Measurements from ENCODE around the gene SCGB1A1. TPM values are rescaled to one million over a fixed set of nuclear protein-coding genes. Genes with fewer than 3 reads are reported as not detected.

The SCGB1A1 gene
- total RNA-seq, 2 donors from 2014 or later: not detected

DNA sequence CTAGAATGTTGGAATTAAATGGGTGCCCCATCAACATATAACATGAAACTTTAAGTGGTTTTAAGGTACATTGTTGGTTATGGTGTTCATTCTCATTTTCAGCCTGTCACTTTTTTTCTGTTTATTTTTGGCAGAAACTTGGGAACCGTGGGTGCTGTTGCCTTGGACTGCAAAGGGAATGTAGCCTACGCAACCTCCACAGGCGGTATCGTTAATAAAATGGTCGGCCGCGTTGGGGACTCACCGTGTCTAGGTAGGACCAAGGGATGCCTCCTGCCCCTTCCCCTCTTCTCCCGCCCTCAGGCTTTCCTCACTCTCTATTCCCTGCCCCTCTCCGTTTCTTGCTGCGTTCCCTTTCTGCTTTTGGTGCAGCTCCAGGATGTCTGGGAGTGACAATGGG lies 29.8 kb upstream of the SCGB1A1 start:
- H3K4me1 ChIP-seq (ENCODE audit: control insufficient read depth in 1 of 2, low read depth in 2 of 2): no peaks in the 10 kb centered on the region
- H3K9me3 ChIP-seq: no peaks in the 10 kb centered on the region
- DNase-seq (ENCODE audit: low spot score): no peak
- H3K36me3 ChIP-seq: no peaks in the 10 kb centered on the region
- ATAC-seq (ENCODE audit: insufficient number of reproducible peaks, low FRiP score, low read depth): no peak
- TF ChIP-seq, protein P1, sequence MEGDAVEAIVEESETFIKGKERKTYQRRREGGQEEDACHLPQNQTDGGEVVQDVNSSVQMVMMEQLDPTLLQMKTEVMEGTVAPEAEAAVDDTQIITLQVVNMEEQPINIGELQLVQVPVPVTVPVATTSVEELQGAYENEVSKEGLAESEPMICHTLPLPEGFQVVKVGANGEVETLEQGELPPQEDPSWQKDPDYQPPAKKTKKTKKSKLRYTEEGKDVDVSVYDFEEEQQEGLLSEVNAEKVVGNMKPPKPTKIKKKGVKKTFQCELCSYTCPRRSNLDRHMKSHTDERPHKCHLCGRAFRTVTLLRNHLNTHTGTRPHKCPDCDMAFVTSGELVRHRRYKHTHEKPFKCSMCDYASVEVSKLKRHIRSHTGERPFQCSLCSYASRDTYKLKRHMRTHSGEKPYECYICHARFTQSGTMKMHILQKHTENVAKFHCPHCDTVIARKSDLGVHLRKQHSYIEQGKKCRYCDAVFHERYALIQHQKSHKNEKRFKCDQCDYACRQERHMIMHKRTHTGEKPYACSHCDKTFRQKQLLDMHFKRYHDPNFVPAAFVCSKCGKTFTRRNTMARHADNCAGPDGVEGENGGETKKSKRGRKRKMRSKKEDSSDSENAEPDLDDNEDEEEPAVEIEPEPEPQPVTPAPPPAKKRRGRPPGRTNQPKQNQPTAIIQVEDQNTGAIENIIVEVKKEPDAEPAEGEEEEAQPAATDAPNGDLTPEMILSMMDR (IDR thresholded peaks at IDR 0.05): no peak
- H3K27me3 ChIP-seq (replicated peaks; ENCODE audit: insufficient read depth): no peaks in the 10 kb centered on the region
- H3K4me3 ChIP-seq: no peak overlapping the region
- no peak overlapping the region for H3K27ac ChIP-seq

DNA sequence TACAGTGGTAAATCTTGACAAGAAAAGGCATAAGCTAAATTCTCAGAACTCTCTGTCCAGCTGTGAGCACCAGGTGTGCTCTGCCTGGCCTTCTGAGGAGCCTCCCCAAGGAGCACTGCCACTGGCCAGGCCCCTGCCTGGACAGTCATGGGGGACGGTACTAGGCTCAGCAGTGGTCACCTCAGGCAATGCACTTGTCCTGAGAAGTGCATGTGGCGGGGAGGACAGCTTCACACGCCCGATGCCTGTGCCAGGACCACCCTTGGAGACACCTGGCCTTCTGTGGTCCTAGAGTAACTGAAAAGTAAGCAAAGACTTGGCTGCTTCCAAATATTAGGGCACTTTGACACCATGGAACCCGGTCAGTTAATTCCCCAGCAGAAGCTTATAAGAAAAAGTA lies 28.6 kb upstream of the SCGB1A1 start:
- no peaks in the 10 kb centered on the region for H3K36me3 ChIP-seq
- DNase-seq (ENCODE audit: low spot score) (no peak), ATAC-seq (ENCODE audit: insufficient number of reproducible peaks, low FRiP score, low read depth) (no peak)
- no peaks in the 10 kb centered on the region for H3K27me3 ChIP-seq (replicated peaks; ENCODE audit: insufficient read depth)
- TF ChIP-seq, protein P1 (IDR thresholded peaks at IDR 0.05): no peak
- H3K9me3 ChIP-seq: no peaks in the 10 kb centered on the region
- H3K27ac ChIP-seq: no peak overlapping the region
- peaks cover 1 to 2% of the 10 kb centered on the region in 2 donors for H3K4me1 ChIP-seq (ENCODE audit: control insufficient read depth in 1 of 2, low read depth in 2 of 2)
- no peak overlapping the region for H3K4me3 ChIP-seq

DNA sequence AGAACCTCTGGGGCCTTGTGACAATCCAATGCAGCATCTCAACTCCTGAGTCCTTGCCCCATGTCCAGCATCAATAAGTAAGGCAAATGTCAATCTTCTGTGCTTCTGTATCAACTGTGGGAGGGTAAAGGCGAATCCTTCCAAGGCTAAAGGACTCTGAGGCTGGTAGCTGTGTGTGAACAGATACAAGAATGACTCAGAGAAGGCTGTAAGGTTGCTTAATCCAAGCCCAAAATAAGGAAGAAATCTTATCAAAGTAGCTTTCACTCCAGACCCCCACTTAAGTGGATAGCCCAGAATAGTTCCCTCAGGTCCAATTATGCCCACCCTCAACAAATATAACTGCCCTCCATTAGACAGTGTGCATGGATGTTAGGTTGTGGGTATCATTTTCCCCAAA lies 28.1 kb upstream of the SCGB1A1 start:
- Histone ChIP-seq H3K36me3 (no peaks in the 10 kb centered on the region), H3K4me1 (ENCODE audit: control insufficient read depth in 1 of 2, low read depth in 2 of 2) (peaks cover 5 to 7% of the 10 kb centered on the region in 2 donors), H3K27ac (no peak overlapping the region), H3K27me3 (replicated peaks; ENCODE audit: insufficient read depth) (no peaks in the 10 kb centered on the region), H3K4me3 (no peak overlapping the region), H3K9me3 (no peaks in the 10 kb centered on the region)
- ATAC-seq (ENCODE audit: insufficient number of reproducible peaks, low FRiP score, low read depth) (no peak), DNase-seq (ENCODE audit: low spot score) (no peak)
- TF ChIP-seq, protein P1 (IDR thresholded peaks at IDR 0.05): no peak

DNA sequence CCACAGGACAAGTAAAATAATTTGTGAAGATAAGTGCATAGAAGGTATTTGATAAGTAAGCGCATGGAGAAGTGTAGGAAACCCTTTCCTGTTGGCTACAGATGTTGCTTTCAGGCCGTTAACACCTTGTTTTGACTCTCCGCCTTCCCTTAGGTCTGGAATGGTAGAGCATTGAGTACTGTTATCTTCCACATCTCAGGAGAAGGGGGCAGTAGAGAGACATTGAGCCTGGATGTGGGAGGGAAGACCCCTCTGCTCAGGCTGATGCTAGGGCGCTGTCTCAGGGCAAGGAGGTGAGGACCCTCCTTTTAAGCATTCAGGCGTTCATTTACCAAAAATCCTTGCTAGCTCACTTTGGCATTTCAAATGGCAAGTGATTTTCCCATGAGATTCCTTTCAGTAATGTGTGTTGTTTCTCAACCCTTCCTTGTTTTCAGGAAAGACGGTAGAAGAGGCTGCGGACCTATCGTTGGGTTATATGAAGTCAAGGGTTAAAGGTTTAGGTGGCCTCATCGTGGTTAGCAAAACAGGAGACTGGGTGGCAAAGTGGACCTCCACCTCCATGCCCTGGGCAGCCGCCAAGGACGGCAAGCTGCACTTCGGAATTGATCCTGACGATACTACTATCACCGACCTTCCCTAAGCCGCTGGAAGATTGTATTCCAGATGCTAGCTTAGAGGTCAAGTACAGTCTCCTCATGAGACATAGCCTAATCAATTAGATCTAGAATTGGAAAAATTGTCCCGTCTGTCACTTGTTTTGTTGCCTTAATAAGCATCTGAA lies 27.0 kb upstream of the SCGB1A1 start:
- ATAC-seq (ENCODE audit: insufficient number of reproducible peaks, low FRiP score, low read depth) (no peak), DNase-seq (ENCODE audit: low spot score) (no peak)
- H3K9me3 ChIP-seq: no peaks in the 10 kb centered on the region
- H3K4me1 ChIP-seq (ENCODE audit: control insufficient read depth in 1 of 2, low read depth in 2 of 2): peaks cover 5 to 11% of the 10 kb centered on the region in 2 donors
- TF ChIP-seq, protein P1 (IDR thresholded peaks at IDR 0.05): no peak
- no peak overlapping the region for H3K27ac ChIP-seq
- no peaks in the 10 kb centered on the region for H3K27me3 ChIP-seq (replicated peaks; ENCODE audit: insufficient read depth)
- H3K36me3 ChIP-seq: no peaks in the 10 kb centered on the region
- no peak overlapping the region for H3K4me3 ChIP-seq

DNA sequence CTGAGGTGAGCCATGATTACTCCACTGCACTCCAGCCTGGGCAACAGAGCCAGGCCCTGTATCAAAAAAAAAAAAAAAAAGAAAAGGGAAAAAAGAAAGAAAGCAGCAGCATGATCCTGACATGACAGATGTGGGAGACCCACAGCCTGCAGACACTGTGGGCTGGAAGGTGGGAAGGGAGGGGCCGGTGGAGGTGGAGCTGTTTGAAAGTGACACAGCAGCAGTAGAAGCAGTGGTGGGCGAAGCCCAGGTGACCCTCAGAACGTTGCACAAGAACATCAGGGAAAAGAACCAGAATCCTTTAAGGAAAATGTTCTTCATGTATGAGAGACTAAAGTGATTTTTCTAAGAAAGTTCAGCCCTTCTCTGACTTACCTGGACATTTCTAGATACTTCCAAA lies 26.3 kb upstream of the SCGB1A1 start:
- H3K27me3 ChIP-seq (replicated peaks; ENCODE audit: insufficient read depth): no peaks in the 10 kb centered on the region
- no peak overlapping the region for H3K27ac ChIP-seq
- peaks cover 5 to 16% of the 10 kb centered on the region in 2 donors for H3K4me1 ChIP-seq (ENCODE audit: control insufficient read depth in 1 of 2, low read depth in 2 of 2)
- H3K9me3 ChIP-seq: no peaks in the 10 kb centered on the region
- no peaks in the 10 kb centered on the region for H3K36me3 ChIP-seq
- ATAC-seq (ENCODE audit: insufficient number of reproducible peaks, low FRiP score, low read depth) (no peak), DNase-seq (ENCODE audit: low spot score) (no peak)
- H3K4me3 ChIP-seq: no peak overlapping the region
- TF ChIP-seq, protein P1 (IDR thresholded peaks at IDR 0.05): no peak
